GM18519 (cell line): ENCODE measurements around the gene FAM156A.
"Not testable (repeated sequence)": the region's sequence is repeated elsewhere in the genome, so short reads cannot be mapped to it uniquely, and the experiment has no call there.

Experiments used
- ATAC-seq: cut with Tn5 transposase; IDR thresholded peaks from one replicate; pipeline ENCODE4 v1.9.1; 2021; ENCODE audit warnings: mild to moderate bottlenecking, moderate library complexity; ENCODE audit not compliant: unreplicated experiment, low FRiP score

The FAM156A gene

GRCh38 chrX:52967922-52968321 lies 9.6 kb upstream of the FAM156A start:
- ATAC-seq, result not testable (repeated sequence)

DNA sequence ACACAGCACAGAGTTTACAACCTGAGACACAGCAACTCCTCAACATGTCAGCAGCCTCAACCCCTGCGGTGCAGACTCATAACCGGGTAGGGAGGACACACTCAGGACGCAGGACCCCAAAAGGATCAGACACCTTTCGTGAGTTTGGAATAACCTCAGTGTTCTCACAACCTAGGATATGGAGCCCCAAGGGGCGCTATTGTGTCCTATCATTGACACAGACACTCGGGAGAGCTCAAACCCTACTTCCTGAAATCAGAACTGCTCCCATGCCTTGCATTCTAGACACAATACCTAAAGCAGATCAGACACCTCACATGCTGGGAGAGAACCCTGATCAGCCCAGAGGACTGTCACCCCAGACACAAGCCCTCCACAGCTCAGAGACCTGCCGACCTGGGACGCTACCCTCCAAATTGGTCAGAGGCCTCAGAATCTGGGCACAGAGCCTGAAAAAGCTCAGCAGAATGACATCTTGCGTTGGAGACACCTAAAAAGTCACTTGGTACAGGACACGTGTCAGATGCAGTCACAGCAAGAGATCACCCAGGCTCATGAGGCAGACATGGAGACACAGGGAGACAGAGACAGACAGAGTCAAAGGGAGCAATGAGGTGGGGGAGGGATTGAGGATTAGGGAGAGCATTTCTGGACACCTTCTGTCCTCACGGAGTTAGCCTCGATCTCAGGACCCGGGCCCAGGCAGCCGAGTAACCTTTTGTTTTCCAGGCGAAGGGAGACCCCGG lies 8.8 kb upstream of the FAM156A start:
- not testable (repeated sequence) for ATAC-seq

GRCh38 chrX:52958961-52959360 lies 643 bp upstream of the FAM156A start:
- ATAC-seq, result not testable (repeated sequence)

- ATAC-seq, result not testable (repeated sequence)
Measured at GRCh38 chrX:52949884-52950283, 8.4 kb downstream of the FAM156A start.

- not testable (repeated sequence) for ATAC-seq
Measured at GRCh38 chrX:52949325-52949724, 9.0 kb downstream of the FAM156A start.

DNA sequence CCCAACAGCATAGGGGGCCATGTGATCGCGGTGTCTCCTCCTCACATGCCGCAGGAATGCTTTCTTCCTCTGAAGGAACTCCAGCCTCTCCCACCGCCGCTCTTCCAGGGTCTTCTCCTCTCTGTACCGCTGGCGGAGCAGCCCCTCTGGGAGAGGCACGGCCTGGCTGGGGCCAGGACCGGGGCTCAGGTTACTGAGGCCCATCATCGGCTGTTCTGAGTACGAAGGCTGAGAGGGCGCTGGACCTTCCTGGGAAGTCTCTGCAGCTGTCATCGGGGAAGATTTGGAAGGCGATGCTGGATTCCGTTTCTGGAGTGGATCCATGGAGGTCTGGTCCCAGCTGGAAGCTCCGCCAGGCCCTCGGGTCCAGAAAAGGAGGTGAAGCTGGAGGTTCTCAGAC lies 10.1 kb downstream of the FAM156A start:
- not testable (repeated sequence) for ATAC-seq

GRCh38 chrX:52947501-52947900 lies 10.8 kb downstream of the FAM156A start:
- ATAC-seq, result not testable (repeated sequence)

- not testable (repeated sequence) for ATAC-seq
Measured at GRCh38 chrX:52945838-52946494, 12.4 kb downstream of the FAM156A start.

DNA sequence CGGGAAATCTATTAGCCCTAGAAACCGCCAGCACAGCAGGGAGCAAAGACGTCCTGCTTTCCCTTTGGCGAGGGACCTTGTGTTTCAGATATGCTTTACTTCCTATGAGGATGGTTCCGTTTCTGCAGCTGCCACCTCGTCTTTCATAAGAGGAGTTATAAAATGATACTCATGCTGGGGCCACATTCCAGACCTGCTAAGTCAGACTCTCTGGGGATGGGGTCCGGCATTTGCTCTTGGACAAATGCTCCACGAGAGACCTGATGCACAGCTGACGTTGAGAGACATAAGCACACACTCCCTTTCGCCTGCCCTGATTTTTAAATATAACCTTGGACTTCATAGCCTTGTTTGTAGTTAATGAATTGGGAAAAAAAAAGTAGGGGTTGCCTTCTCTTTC lies 16.6 kb downstream of the FAM156A start:
- ATAC-seq, result not testable (repeated sequence)

DNA sequence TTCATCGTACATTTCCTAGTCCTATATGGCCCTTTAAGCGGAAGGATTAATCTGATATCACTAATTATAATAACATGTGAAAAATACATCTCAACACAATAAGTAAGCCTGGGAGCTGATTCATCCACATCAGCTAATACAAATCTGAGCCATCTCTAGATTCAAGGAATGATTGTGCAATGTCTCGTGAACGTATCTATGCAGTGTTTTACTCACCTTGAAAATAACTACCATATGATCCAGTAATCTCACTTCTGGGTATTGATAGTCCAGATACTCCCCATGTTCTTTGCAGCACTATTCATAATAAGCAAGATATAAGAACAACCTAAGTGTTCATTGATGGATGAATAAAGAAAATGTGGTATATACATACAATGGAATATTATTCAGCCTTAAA lies 17.6 kb downstream of the FAM156A start:
- ATAC-seq, result not testable (repeated sequence)

- ATAC-seq, result not testable (repeated sequence)
Measured at GRCh38 chrX:52935470-52935784, 22.9 kb downstream of the FAM156A start.

DNA sequence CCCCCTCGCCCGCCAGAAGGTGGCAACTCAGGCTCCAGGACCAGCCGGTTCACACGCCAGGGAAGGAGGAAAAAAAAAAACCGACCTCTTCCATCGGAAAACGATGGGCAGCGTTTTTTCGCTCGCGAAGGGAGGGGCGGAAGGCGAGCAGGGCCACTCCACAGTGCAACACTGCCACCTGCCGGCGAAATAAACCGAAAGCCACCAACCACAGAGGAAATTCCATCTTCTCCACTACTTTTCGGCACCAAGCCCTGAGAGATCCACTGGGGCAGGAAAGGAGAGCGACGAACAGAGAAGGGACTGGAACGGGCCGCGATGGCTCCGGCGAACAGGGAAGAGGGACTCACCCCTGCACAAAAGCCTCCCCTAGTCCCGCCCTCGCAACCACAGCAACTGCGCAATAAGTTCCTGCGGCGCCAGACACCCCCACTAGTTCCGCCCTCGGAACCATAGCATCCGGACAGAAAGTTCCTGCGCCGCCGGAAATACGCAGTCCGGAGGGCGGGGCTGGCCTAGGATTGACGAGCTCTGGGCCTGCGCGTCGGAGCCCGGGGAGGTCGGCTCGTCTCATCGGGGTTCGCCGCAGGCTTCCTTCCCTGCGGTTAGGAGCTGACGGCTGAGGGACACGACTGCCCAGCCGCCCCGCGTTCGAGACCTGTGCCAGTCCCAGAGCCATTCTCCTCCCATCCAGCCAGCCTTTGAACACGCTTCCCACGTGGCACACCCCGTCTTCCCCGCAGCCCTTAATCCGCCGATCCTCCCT lies 23.4 kb downstream of the FAM156A start:
- ATAC-seq, result peak; percentile 80

DNA sequence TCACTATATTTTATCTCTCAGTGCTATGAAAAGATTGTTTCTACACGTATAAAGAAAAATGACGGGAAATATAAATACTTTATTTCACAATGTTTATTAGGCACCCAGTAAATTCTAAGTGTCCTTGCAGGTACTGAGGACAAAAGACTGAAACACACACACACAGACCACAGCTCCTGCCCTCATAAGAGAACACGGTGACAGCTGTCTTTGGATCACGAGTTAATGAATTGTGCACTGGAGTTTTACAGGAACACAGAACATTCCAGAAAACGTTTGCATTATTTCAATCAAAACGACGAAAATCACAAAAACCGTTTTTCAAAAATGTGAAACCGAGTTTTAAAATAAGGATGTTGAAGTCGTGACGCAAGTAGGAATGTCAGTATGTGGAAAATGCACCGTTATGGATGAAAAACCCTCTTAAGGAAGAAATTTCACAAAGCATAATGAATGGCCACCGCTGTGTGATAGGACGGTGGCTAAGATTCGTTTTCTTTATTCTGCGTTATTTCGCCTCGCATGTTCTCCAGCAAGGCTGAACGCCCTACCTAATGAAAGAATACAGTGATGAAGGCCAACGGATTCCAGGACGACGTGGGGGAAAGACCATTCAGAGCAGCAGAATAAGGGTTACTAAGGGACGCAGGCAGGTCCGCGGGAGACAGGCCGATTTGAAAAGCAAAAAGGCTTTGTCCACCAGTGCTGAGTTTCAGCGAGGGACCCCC lies 24.2 kb downstream of the FAM156A start:
- ATAC-seq, result peak; percentile 18

DNA sequence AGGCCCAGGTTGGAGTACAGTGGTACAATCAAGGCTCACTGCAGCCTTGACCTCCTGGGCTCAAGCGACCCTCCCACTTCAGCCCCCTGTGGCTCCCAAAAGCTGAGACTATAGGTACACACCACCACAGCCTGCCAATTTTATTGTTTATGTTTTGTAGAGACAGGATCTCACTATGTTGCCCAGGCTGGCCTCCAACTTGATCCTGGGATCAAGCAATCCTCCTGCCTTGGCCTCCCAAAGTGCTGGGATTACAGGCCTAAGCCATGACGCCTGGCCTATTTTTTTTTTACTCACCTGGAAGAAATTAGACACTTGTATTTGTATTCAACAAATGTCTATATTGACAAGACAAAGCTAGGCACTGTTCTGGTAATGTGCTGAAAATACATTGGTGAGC lies 25.1 kb downstream of the FAM156A start:
- ATAC-seq, result no peak

GRCh38 chrX:52930214-52930613 lies 28.1 kb downstream of the FAM156A start:
- ATAC-seq, result not testable (repeated sequence)

GRCh38 chrX:52923781-52924241 lies 34.5 kb downstream of the FAM156A start:
- ATAC-seq, result peak; percentile 39

GRCh38 chrX:52914704-52915103 lies 43.6 kb downstream of the FAM156A start:
- ATAC-seq, result not testable (repeated sequence)

DNA sequence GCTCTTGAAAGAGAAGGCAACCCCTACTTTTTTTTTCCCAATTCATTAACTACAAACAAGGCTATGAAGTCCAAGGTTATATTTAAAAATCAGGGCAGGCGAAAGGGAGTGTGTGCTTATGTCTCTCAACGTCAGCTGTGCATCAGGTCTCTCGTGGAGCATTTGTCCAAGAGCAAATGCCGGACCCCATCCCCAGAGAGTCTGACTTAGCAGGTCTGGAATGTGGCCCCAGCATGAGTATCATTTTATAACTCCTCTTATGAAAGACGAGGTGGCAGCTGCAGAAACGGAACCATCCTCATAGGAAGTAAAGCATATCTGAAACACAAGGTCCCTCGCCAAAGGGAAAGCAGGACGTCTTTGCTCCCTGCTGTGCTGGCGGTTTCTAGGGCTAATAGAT lies 44.6 kb downstream of the FAM156A start:
- ATAC-seq, result not testable (repeated sequence)

- not testable (repeated sequence) for ATAC-seq
Measured at GRCh38 chrX:52909313-52909969, 48.9 kb downstream of the FAM156A start.

DNA sequence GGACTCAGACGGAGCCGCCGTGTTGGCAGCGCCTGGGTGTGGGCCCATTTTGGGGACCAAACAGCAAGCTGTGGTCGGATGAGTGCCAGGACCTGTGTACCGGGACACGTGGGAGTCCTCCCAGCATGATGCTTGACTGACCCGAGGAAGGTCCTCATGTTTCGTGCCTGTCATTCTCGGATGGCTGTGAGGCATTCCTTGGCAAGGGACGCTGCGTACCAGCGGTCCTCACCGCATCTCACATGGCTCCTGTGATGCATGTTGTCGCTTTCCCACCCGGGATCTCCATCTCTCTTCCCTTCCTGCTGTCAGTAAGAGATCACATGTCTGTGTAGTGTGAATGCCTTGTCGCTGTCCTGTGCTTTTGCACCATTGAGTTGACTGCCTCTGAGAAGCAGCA lies 50.4 kb downstream of the FAM156A start:
- ATAC-seq, result not testable (repeated sequence)
